Mesodermal cell (in vitro differentiated cells): ENCODE data around the gene LPAR2.

Experiments
- H3K27ac ChIP-seq: 2 replicates; pipeline ENCODE4 v1.7.0; 2013; ENCODE audit warnings: mild to moderate bottlenecking, low read depth, low read length, moderate library complexity; ENCODE audit not compliant: severe bottlenecking
- H3K36me3 ChIP-seq: 2 replicates; pipeline ENCODE4 v1.7.1; 2013; ENCODE audit warnings: mild to moderate bottlenecking, low read length, moderate library complexity; ENCODE audit not compliant: control insufficient read depth, insufficient read depth
- H3K4me1 ChIP-seq: one replicate; pipeline ENCODE4 v1.7.1; 2013; ENCODE audit warnings: mild to moderate bottlenecking, low read length; ENCODE audit not compliant: insufficient read depth, control insufficient read depth, poor library complexity, severe bottlenecking
- H3K4me3 ChIP-seq: 2 replicates; pipeline ENCODE4 v1.7.0; 2013; ENCODE audit warnings: low read length, control low read depth, mild to moderate bottlenecking; ENCODE audit not compliant: insufficient read depth, poor library complexity, severe bottlenecking; ENCODE audit errors: extremely low read depth
- H3K9me3 ChIP-seq: 2 replicates; pipeline ENCODE4 v1.7.1; 2013; ENCODE audit warnings: mild to moderate bottlenecking, low read length, moderate library complexity; ENCODE audit not compliant: control insufficient read depth
- WGBS, 2 experiments: methylation state at CpG; one replicate each; pipeline ENCODE4 v1.1.5; 2013; ENCODE audit warnings: missing lambda C conversion rate in 2 of 2; ENCODE audit not compliant: insufficient coverage in 2 of 2; 5-methylcytosine and 5-hydroxymethylcytosine counted together

The LPAR2 gene

GRCh38 chr19:19630062-19630414 lies 2.0 kb upstream of the LPAR2 start:
- Histone ChIP-seq H3K27ac (no peak overlapping the region), H3K9me3 (no peaks in the 10 kb centered on the region), H3K36me3 (peaks cover 29% of the 10 kb centered on the region), H3K4me1 (peaks cover 5% of the 10 kb centered on the region), H3K4me3 (no peak overlapping the region)
- 97 to 98% methylated on average over 11 of the region's 11 CpGs for WGBS, 2 experiments

DNA sequence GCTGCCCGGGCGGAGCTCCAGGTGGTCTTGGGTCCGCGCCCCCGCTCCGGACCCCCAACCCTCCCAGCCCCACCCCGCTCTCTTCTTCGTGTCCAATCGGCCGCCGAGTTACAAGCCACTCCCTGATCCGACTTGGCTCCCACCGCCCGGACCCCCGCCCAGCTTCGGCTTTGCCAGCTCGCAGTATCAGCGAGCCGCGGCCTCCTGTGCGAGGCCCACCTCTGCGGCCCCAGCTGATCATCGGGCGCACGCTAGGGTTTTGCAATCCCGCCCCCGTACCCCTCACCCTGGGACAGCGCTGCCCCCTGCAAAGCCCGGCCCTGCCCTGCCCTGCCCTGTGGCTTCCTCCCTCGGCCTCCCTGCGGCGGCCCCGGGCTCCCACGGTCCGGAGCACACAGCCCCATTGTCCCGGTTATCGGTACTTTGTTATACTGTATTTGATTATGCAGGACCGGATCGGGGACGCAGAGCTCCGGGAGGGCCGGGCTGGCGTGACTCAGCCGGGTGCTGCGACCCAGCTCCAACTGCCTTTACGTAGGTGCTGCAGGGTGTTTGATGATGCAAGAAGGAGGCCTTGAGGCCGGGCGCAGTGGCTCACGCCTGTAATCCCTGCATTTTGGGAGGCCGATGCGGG lies 598 bp upstream of the LPAR2 start:
- 11 to 12% methylated on average over 40 to 49 of the region's 51 CpGs for WGBS, 2 experiments
- no peaks in the 10 kb centered on the region for H3K9me3 ChIP-seq
- peak overlapping the region; percentile 41 for H3K27ac ChIP-seq
- peaks cover 26% of the 10 kb centered on the region for H3K36me3 ChIP-seq
- H3K4me1 ChIP-seq, result peaks cover 5% of the 10 kb centered on the region
- peak overlapping the region; percentile 57 for H3K4me3 ChIP-seq

GRCh38 chr19:19626516-19627472 lies 1.2 kb downstream of the LPAR2 start:
- 95% methylated on average over 48 of the region's 48 CpGs for WGBS, 2 experiments
- Histone ChIP-seq H3K4me1 (peaks cover 5% of the 10 kb centered on the region), H3K36me3 (peaks cover 26% of the 10 kb centered on the region), H3K27ac (no peak overlapping the region), H3K4me3 (peak overlapping the region; percentile 57), H3K9me3 (no peaks in the 10 kb centered on the region)

- Histone ChIP-seq H3K4me3 (no peak overlapping the region), H3K4me1 (peaks cover 5% of the 10 kb centered on the region), H3K27ac (no peak overlapping the region), H3K36me3 (peaks cover 20% of the 10 kb centered on the region), H3K9me3 (no peaks in the 10 kb centered on the region)
- WGBS, 2 experiments, result 97 to 98% methylated on average over 17 of the region's 19 CpGs
These were observed 3.9 kb downstream of the LPAR2 start for GRCh38 chr19:19624032-19624570.

DNA sequence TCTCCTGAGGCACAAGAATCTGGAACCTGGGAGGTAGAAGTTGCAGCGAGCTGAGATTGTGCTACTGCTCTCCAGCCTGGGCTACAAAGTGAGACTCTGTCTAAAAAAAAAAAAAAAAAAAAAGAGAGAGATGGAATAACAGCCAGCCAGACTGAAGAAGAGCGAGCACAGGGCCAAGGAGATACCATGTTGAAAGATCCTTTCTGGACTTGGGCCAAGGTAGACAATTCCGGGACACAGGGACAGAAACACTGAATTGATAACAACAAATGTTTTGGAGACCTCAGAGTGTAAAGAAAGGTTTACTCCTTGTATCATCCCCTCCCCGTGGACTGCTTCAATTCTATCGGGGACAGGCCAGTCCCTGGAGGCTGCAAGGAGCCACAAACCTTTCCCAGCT lies 4.6 kb downstream of the LPAR2 start:
- 94 to 96% methylated on average over 5 of the region's 5 CpGs for WGBS, 2 experiments
- Histone ChIP-seq H3K27ac (no peak overlapping the region), H3K36me3 (peaks cover 20% of the 10 kb centered on the region), H3K4me1 (peaks cover 7% of the 10 kb centered on the region), H3K9me3 (no peaks in the 10 kb centered on the region), H3K4me3 (no peak overlapping the region)

DNA sequence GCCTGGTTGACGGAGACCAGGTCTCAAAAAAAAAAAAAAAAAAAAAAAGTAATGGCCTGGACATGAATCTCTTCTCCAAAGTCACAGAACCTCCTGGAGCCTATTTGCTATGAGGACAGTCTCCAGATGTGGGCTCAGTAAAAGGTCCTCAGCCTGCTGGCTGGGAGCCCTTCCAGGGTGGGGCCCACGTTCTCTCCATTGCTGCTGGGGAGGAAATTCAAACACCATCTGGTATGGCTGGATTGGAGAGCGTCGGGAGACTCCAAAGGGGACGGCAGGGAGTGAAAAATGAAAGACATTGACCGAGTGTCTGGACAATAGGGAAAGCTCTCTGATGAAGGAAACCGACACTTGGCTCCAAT lies 8.2 kb downstream of the LPAR2 start:
- H3K4me3 ChIP-seq, result no peak overlapping the region
- no peaks in the 10 kb centered on the region for H3K9me3 ChIP-seq
- peaks cover 20% of the 10 kb centered on the region for H3K36me3 ChIP-seq
- WGBS, 2 experiments, result 91 to 94% methylated on average over 7 of the region's 7 CpGs
- no peak overlapping the region for H3K27ac ChIP-seq
- H3K4me1 ChIP-seq, result peaks cover 2% of the 10 kb centered on the region

DNA sequence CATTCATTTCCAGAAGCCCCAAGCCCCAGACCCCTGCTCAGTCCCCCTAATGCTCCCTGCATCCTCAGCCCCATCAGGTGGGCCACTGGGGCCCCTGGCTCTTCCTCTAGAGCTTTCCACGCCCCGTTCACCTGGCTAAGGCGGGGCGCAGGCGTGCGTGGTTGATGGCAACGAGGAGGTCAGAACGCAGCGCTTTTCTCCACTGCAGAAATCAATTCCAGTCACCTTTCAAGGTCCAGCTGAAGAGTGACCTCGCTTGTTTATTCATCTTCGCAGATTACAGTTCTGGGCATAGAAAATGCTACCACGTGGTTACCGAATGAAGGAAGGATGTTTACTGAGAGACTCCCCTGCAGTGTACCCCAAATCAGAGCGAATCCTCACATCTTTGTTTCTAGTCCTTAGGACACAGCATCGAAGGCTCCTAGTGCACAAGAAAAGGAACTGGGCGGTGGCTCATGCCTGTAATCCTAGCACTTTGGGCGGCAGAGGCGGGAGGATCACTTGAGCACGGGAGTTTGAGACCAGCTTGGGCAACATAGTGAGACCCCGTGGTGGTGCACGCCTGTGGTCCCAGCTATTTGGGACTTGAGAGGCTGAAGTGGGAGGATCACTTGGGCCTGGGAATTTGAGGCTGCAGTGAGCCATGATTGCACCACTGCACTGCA lies 8.7 kb downstream of the LPAR2 start:
- Histone ChIP-seq H3K9me3 (no peaks in the 10 kb centered on the region), H3K4me3 (no peak overlapping the region), H3K27ac (no peak overlapping the region), H3K36me3 (peaks cover 17% of the 10 kb centered on the region), H3K4me1 (peaks cover 2% of the 10 kb centered on the region)
- 90 to 95% methylated on average over 18 to 21 of the region's 21 CpGs for WGBS, 2 experiments

- H3K9me3 ChIP-seq, result no peaks in the 10 kb centered on the region
- WGBS, 2 experiments, result 10 to 11% methylated on average over 68 to 76 of the region's 80 CpGs
- H3K4me3 ChIP-seq, result peak within 1 kb of the TSS; percentile 49
- peaks cover 6% of the 10 kb centered on the region for H3K4me1 ChIP-seq
- H3K36me3 ChIP-seq, result peaks cover 9% of the 10 kb centered on the region
- H3K27ac ChIP-seq, result no peak within 1 kb of the TSS
These were observed 9.6 kb downstream of the LPAR2 start, which contains the start of gene PBX4 for GRCh38 chr19:19618219-19619051. PBX4 (minus strand) TSS chr19:19618687; CDS start chr19:19618629, 58 bp downstream.

GRCh38 chr19:19615086-19615485 lies 12.9 kb downstream of the LPAR2 start:
- 100% methylated on average over 2 of the region's 3 CpGs; no CpG with 5 or more reads in 1 of the 2 experiments for WGBS, 2 experiments
- Histone ChIP-seq H3K4me3 (no peak overlapping the region), H3K4me1 (peaks cover 8% of the 10 kb centered on the region), H3K9me3 (no peaks in the 10 kb centered on the region), H3K36me3 (no peaks in the 10 kb centered on the region), H3K27ac (no peak overlapping the region)

DNA sequence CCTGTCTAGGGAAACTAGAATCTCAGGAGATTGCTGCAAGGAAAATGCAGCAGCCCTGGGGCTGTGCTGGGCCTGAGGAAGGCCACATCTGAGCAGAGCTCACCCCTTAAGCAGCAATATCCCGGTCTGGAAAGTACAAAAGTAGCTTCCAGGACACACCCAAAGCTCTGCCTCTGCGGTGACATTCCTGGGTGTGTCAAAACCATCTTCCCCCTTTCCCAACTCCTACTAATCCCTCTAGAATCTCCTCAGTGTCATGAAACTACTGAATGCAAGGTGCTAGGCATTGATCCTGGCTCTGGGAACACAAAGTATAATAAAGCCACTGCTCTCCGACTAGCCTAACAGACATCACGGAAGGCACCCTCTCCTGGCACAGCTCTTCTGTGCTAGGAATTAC lies 14.5 kb downstream of the LPAR2 start:
- WGBS, 2 experiments, result 86 to 96% methylated on average over 4 of the region's 4 CpGs
- Histone ChIP-seq H3K4me3 (no peak overlapping the region), H3K4me1 (peaks cover 6% of the 10 kb centered on the region), H3K9me3 (no peaks in the 10 kb centered on the region), H3K27ac (no peak overlapping the region), H3K36me3 (no peaks in the 10 kb centered on the region)
